ENCODE results near the gene INCENP. TPM values are rescaled to one million over a fixed set of nuclear protein-coding genes. Genes with fewer than 3 reads are reported as not detected.

Gene INCENP
- total and polyA plus RNA-seq, 2 experiments from 2014 or later: 35.6 to 131 TPM

GRCh38 chr11:62142921-62143320, 19.1 kb downstream of the INCENP start:
- Histone ChIP-seq H3K36me3 (ENCODE audit: insufficient read depth) (peaks cover 16% of the 10 kb centered on the region; the same call in 1 of the 2 replicates), H3K4me1 (ENCODE audit: insufficient read depth) (no peaks in the 10 kb centered on the region), H3K27me3 (ENCODE audit: insufficient read depth) (no peaks in the 10 kb centered on the region), H3K4me3 (no peak overlapping the region), H4K20me1 (replicated peaks; ENCODE audit: insufficient read depth) (peaks cover 9% of the 10 kb centered on the region; the same call in 1 of the 2 replicates), H2AFZ (no peak overlapping the region), H3K4me2 (no peak overlapping the region), H3F3A (replicated peaks; ENCODE audit: low read depth) (no peaks in the 10 kb centered on the region), H3K79me2 (replicated peaks; ENCODE audit: insufficient read depth) (no peaks in the 10 kb centered on the region), H3K9me2 (ENCODE audit: insufficient read depth) (no peaks in the 10 kb centered on the region), H3K27ac (ENCODE audit: low read depth) (no peak overlapping the region)
- Mint-ChIP-seq H3K36me3 (ENCODE audit: low read depth) (peaks cover 73% of the 10 kb centered on the region), H3K27ac (no peak overlapping the region), H3K9me3 (no peaks in the 10 kb centered on the region), H3K27me3 (ENCODE audit: insufficient read depth, low read depth, poor library complexity) (peaks cover 19% of the 10 kb centered on the region), H3K4me3 (no peak overlapping the region), H3K4me1 (no peaks in the 10 kb centered on the region)
- no peak for DNase-seq (ENCODE audit: low spot score)
- no peak for ATAC-seq
- TF ChIP-seq CREB1 (CRISPR knock-in tag; IDR thresholded peaks at IDR 0.05; ENCODE audit: low read depth): no peak
- no peak for TF ChIP-seq ZNF331 (CRISPR knock-in tag; IDR thresholded peaks at IDR 0.05; ENCODE audit: low read depth)
- no peak for TF ChIP-seq STAT1 (IDR thresholded peaks at IDR 0.05; ENCODE audit: unreplicated experiment)
- TF ChIP-seq NANOG (IDR thresholded peaks at IDR 0.05; ENCODE audit: borderline replicate concordance): no peak
- no peak for TF ChIP-seq JUNB (IDR thresholded peaks at IDR 0.05; ENCODE audit: unreplicated experiment)
- no peak for TF ChIP-seq POLR2AphosphoS5 (IDR thresholded peaks at IDR 0.05; ENCODE audit: low read depth)
- no peak for TF ChIP-seq EZH2phosphoT487 (IDR thresholded peaks at IDR 0.05; ENCODE audit: unreplicated experiment)
- no peak for TF ChIP-seq EZH2 (IDR thresholded peaks at IDR 0.05; ENCODE audit: low read depth, unreplicated experiment)
- no peak for TF ChIP-seq ZNF114 (CRISPR knock-in tag; IDR thresholded peaks at IDR 0.05)
- TF ChIP-seq CTCF (conservative IDR thresholded peaks at IDR 0.05; ENCODE audit: low read depth in 2 of 2): no peak
- TF ChIP-seq ZNF462 (CRISPR knock-in tag; IDR thresholded peaks at IDR 0.05): no peak
- TF ChIP-seq REST (IDR thresholded peaks at IDR 0.05; ENCODE audit: unreplicated experiment): no peak
- TF ChIP-seq ETS1 (IDR thresholded peaks at IDR 0.05): no peak

Measured in GM23338 (cell line).